ENCODE results near the gene LDAF1.
"Not testable (repeated sequence)": the region's sequence is repeated elsewhere in the genome, so short reads cannot be mapped to it uniquely, and the experiment has no call there.

The LDAF1 gene

GRCh38 chr16:21163576-21163975, 5.1 kb downstream of the LDAF1 start:
- DNase-seq, result no peak

GRCh38 chr16:21164521-21165168, 6.2 kb downstream of the LDAF1 start:
- no peak for DNase-seq

GRCh38 chr16:21166561-21166961, 8.1 kb downstream of the LDAF1 start:
- no peak for DNase-seq

- no peak for DNase-seq
These were observed 8.9 kb downstream of the LDAF1 start for GRCh38 chr16:21167360-21167759.

- DNase-seq, result no peak
These were observed 9.6 kb downstream of the LDAF1 start for GRCh38 chr16:21167929-21168602.

GRCh38 chr16:21169249-21169981, 10.9 kb downstream of the LDAF1 start:
- DNase-seq, result no peak

- DNase-seq, result not testable (repeated sequence)
These were observed 11.6 kb downstream of the LDAF1 start for GRCh38 chr16:21170116-21170515.

- no peak for DNase-seq
These were observed 14.2 kb downstream of the LDAF1 start for GRCh38 chr16:21172650-21173049.

GRCh38 chr16:21175397-21175796, 16.9 kb downstream of the LDAF1 start:
- DNase-seq, result no peak

- no peak for DNase-seq
These were observed 20.9 kb downstream of the LDAF1 start for GRCh38 chr16:21179126-21179982.

GRCh38 chr16:21179983-21180365, 21.5 kb downstream of the LDAF1 start:
- no peak for DNase-seq

GRCh38 chr16:21183995-21184394, 25.5 kb downstream of the LDAF1 start:
- no peak for DNase-seq

- DNase-seq, result no peak
These were observed 26.4 kb downstream of the LDAF1 start for GRCh38 chr16:21184834-21185233.

GRCh38 chr16:21185659-21186325, 27.3 kb downstream of the LDAF1 start:
- no peak for DNase-seq

- DNase-seq, result no peak
These were observed 27.8 kb downstream of the LDAF1 start for GRCh38 chr16:21186326-21186691.

- no peak for DNase-seq
These were observed 30.8 kb downstream of the LDAF1 start for GRCh38 chr16:21189311-21189710.

GRCh38 chr16:21190013-21190412, 31.5 kb downstream of the LDAF1 start:
- DNase-seq, result no peak

- DNase-seq, result no peak
These were observed 32.1 kb downstream of the LDAF1 start for GRCh38 chr16:21190599-21190998.

GRCh38 chr16:21192991-21193390, 34.5 kb downstream of the LDAF1 start:
- no peak for DNase-seq

- DNase-seq, result no peak
These were observed 36.4 kb downstream of the LDAF1 start for GRCh38 chr16:21194771-21195301.

GRCh38 chr16:21195330-21195729, 36.9 kb downstream of the LDAF1 start:
- DNase-seq, result not testable (repeated sequence)

GRCh38 chr16:21197112-21197511, 38.6 kb downstream of the LDAF1 start:
- no peak for DNase-seq
